Tibial nerve (tissue), 4 donors: ENCODE data around the gene TFE3. TPM values are rescaled to one million over a fixed set of nuclear protein-coding genes. Genes with fewer than 3 reads are reported as not detected.

Source experiments
- DNase-seq, 2 donors: peaks; one replicate each; pipeline ENCODE4 v3.0.0-alpha.2; 2019; ENCODE audit warnings: low spot score in 2 of 2
- H3K27ac ChIP-seq, 4 donors: fragments of 200-600 bp; sonication (generic) in 3 of 4; one replicate each; pipeline ENCODE4 v1.5.1; 2017 to 2019; ENCODE audit warnings: mild to moderate bottlenecking in 1 of 4
- H3K27me3 ChIP-seq, 2 donors: fragments of 200-600 bp; sonication (generic) in 1 of 2; one replicate each; pipeline versions ENCODE4 v1.5.1 to v1.6.0; 2017 to 2019
- H3K36me3 ChIP-seq, 3 donors: fragments of 200-600 bp; sonication (generic); one replicate each; pipeline ENCODE4 v1.5.1; 2018 to 2019
- H3K4me1 ChIP-seq, 4 donors: fragments of 200-600 bp; sonication (generic) in 3 of 4; one replicate each; pipeline ENCODE4 v1.5.1; 2017 to 2019
- H3K4me3 ChIP-seq, 4 donors: fragments of 200-600 bp; sonication (generic) in 3 of 4; one replicate each; pipeline ENCODE4 v1.5.1; 2017 to 2019; ENCODE audit warnings: mild to moderate bottlenecking in 1 of 4, moderate library complexity in 1 of 4
- H3K9me3 ChIP-seq, 4 donors: fragments of 200-600 bp; sonication (generic) in 3 of 4; one replicate each; pipeline ENCODE4 v1.5.1; 2017 to 2019
- CTCF ChIP-seq, 5 experiments: fragments of 200-600 bp in 3 of 5; fragments of 450-650 bp in 2 of 5; sonication (generic) in 3 of 5; IDR thresholded peaks; one replicate each; pipeline ENCODE4 v1.5.1; 2016 to 2019; ENCODE audit warnings: antibody characterized with exemption in 5 of 5, mild to moderate bottlenecking in 3 of 5, moderate library complexity in 2 of 5
- EP300 ChIP-seq, 2 donors: sonication (generic); formaldehyde crosslinking; IDR thresholded peaks; one replicate each; pipeline ENCODE4 v1.6.1; 2017; ENCODE audit warnings: antibody characterized with exemption in 2 of 2, mild to moderate bottlenecking in 1 of 2
- POLR2A ChIP-seq, 2 donors: fragments of 450-650 bp; IDR thresholded peaks; one replicate each; pipeline ENCODE4 v1.6.1; 2017; ENCODE audit warnings: antibody characterized with exemption in 2 of 2, mild to moderate bottlenecking in 2 of 2, moderate library complexity in 2 of 2
- WGBS, 2 donors: methylation state at CpG; one replicate each; pipeline ENCODE4 v1.1.5; 2018; 5-methylcytosine and 5-hydroxymethylcytosine counted together
- total RNA-seq, 4 donors: library from RNA; depleted of rRNA; stranded (reverse); fragments of >200 nt; gene quantifications; one replicate each; pipeline ENCODE4 v1.1.0, GENCODE V29; 2016

TFE3 gene
- total RNA-seq, 4 donors from 2014 or later, result 98.6 to 124 (median 117) TPM

- WGBS, 2 donors, result 76% methylated on average over 8 to 10 of the region's 10 CpGs
- Histone ChIP-seq H3K9me3 (no peaks in the 10 kb centered on the region), H3K4me3 (no peak overlapping the region), H3K36me3 (peaks cover 0 to 25% (median 0%) of the 10 kb centered on the region in 3 donors), H3K27me3 (no peaks in the 10 kb centered on the region), H3K4me1 (no peaks in the 10 kb centered on the region), H3K27ac (no peak overlapping the region)
- TF ChIP-seq EP300 (IDR thresholded peaks at IDR 0.05) (no peak), CTCF (IDR thresholded peaks at IDR 0.05) (no peak), POLR2A (IDR thresholded peaks at IDR 0.05) (no peak)
- no peak for DNase-seq
These were observed 18.8 kb upstream of the TFE3 start for GRCh38 chrX:49061916-49062315.

GRCh38 chrX:49061490-49061889 lies 18.3 kb upstream of the TFE3 start:
- H3K36me3 ChIP-seq, result peaks cover 0 to 24% (median 0%) of the 10 kb centered on the region in 3 donors
- no peaks in the 10 kb centered on the region for H3K4me1 ChIP-seq
- no peak overlapping the region for H3K4me3 ChIP-seq
- no peaks in the 10 kb centered on the region for H3K27me3 ChIP-seq
- no peak overlapping the region for H3K27ac ChIP-seq
- no peak for DNase-seq
- WGBS, 2 donors, result 86 to 95% methylated on average over 7 of the region's 7 CpGs
- no peak for TF ChIP-seq POLR2A (IDR thresholded peaks at IDR 0.05)
- TF ChIP-seq EP300 (IDR thresholded peaks at IDR 0.05), result no peak
- TF ChIP-seq CTCF (IDR thresholded peaks at IDR 0.05), result no peak
- H3K9me3 ChIP-seq, result no peaks in the 10 kb centered on the region

GRCh38 chrX:49060914-49061313 lies 17.8 kb upstream of the TFE3 start:
- no peak overlapping the region for H3K4me3 ChIP-seq
- WGBS, 2 donors, result 72 to 83% methylated on average over 2 to 3 of the region's 3 CpGs
- H3K9me3 ChIP-seq, result no peaks in the 10 kb centered on the region
- TF ChIP-seq EP300 (IDR thresholded peaks at IDR 0.05) (no peak), POLR2A (IDR thresholded peaks at IDR 0.05) (no peak), CTCF (IDR thresholded peaks at IDR 0.05) (no peak)
- no peak overlapping the region for H3K27ac ChIP-seq
- no peak for DNase-seq
- no peaks in the 10 kb centered on the region for H3K27me3 ChIP-seq
- peaks cover 0 to 24% (median 0%) of the 10 kb centered on the region in 3 donors for H3K36me3 ChIP-seq
- H3K4me1 ChIP-seq, result no peaks in the 10 kb centered on the region

- no peak for TF ChIP-seq POLR2A (IDR thresholded peaks at IDR 0.05)
- no peak for TF ChIP-seq EP300 (IDR thresholded peaks at IDR 0.05)
- no peak for TF ChIP-seq CTCF (IDR thresholded peaks at IDR 0.05)
- WGBS, 2 donors, result 57 to 74% methylated on average over 6 to 10 of the region's 10 CpGs
- Histone ChIP-seq H3K9me3 (no peaks in the 10 kb centered on the region), H3K4me1 (no peaks in the 10 kb centered on the region), H3K27ac (peak overlapping the region in 2 of 4 donors; percentile 53 to 59), H3K27me3 (no peaks in the 10 kb centered on the region), H3K4me3 (no peak overlapping the region), H3K36me3 (peaks cover 0 to 13% (median 0%) of the 10 kb centered on the region in 3 donors)
- no peak for DNase-seq
These were observed 16.5 kb upstream of the TFE3 start for GRCh38 chrX:49059681-49060085.

- Histone ChIP-seq H3K4me1 (no peaks in the 10 kb centered on the region), H3K27me3 (no peaks in the 10 kb centered on the region), H3K27ac (peak overlapping the region in 3 of 4 donors; percentile 39 to 59 (median 53)), H3K4me3 (peak overlapping the region in 2 of 4 donors; percentile 5 to 15), H3K9me3 (no peaks in the 10 kb centered on the region), H3K36me3 (peaks cover 0 to 8% (median 0%) of the 10 kb centered on the region in 3 donors)
- no peak for DNase-seq
- TF ChIP-seq EP300 (IDR thresholded peaks at IDR 0.05), result no peak
- TF ChIP-seq POLR2A (IDR thresholded peaks at IDR 0.05), result no peak
- TF ChIP-seq CTCF (IDR thresholded peaks at IDR 0.05), result no peak
- WGBS, 2 donors, result 28 to 59% methylated on average over 6 of the region's 6 CpGs
These were observed 16.0 kb upstream of the TFE3 start for GRCh38 chrX:49059201-49059600.
